ENCODE results near the gene SLC2A13.

SLC2A13 gene

DNA sequence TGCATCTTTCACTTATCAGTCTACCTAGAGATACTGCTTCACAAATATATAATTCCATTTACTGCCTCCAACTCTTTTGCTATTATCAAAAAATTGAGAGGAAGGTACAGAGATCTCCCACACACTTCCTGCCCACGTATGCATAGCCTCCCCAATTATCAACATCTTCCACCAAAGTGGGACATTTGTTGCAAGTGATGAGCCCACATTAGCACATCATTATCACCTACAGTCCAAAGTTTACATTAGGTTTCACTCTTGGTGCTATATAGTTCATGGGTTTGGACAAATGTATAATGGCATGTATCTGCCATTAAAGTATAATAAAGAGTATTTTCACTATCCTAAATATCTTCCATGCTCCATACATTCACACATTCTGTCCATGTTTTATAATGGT is 66.3 kb downstream of the SLC2A13 start:
- TF ChIP-seq, protein P1, sequence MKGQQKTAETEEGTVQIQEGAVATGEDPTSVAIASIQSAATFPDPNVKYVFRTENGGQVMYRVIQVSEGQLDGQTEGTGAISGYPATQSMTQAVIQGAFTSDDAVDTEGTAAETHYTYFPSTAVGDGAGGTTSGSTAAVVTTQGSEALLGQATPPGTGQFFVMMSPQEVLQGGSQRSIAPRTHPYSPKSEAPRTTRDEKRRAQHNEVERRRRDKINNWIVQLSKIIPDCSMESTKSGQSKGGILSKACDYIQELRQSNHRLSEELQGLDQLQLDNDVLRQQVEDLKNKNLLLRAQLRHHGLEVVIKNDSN (IDR thresholded peaks at IDR 0.05) = no peak
- TF ChIP-seq, protein P2, sequence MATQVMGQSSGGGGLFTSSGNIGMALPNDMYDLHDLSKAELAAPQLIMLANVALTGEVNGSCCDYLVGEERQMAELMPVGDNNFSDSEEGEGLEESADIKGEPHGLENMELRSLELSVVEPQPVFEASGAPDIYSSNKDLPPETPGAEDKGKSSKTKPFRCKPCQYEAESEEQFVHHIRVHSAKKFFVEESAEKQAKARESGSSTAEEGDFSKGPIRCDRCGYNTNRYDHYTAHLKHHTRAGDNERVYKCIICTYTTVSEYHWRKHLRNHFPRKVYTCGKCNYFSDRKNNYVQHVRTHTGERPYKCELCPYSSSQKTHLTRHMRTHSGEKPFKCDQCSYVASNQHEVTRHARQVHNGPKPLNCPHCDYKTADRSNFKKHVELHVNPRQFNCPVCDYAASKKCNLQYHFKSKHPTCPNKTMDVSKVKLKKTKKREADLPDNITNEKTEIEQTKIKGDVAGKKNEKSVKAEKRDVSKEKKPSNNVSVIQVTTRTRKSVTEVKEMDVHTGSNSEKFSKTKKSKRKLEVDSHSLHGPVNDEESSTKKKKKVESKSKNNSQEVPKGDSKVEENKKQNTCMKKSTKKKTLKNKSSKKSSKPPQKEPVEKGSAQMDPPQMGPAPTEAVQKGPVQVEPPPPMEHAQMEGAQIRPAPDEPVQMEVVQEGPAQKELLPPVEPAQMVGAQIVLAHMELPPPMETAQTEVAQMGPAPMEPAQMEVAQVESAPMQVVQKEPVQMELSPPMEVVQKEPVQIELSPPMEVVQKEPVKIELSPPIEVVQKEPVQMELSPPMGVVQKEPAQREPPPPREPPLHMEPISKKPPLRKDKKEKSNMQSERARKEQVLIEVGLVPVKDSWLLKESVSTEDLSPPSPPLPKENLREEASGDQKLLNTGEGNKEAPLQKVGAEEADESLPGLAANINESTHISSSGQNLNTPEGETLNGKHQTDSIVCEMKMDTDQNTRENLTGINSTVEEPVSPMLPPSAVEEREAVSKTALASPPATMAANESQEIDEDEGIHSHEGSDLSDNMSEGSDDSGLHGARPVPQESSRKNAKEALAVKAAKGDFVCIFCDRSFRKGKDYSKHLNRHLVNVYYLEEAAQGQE (IDR thresholded peaks at IDR 0.05; ENCODE audit: low read depth) = no peak
- no peak for TF ChIP-seq ZBTB7A (IDR thresholded peaks at IDR 0.05; ENCODE audit: low read depth)
- TF ChIP-seq TEAD4 (IDR thresholded peaks at IDR 0.05) = no peak
- no peak for TF ChIP-seq CEBPB (IDR thresholded peaks at IDR 0.05)
- no peak for TF ChIP-seq TCF12 (IDR thresholded peaks at IDR 0.05; ENCODE audit: low read depth)
- no peak for TF ChIP-seq NFIC (IDR thresholded peaks at IDR 0.05)
- no peak for TF ChIP-seq RAD21 (IDR thresholded peaks at IDR 0.05; ENCODE audit: low read depth)
- no peak for TF ChIP-seq YY1 (IDR thresholded peaks at IDR 0.05; ENCODE audit: low read depth)
- TF ChIP-seq EGR1 (IDR thresholded peaks at IDR 0.05) = no peak
- no peak for TF ChIP-seq CREB1 (IDR thresholded peaks at IDR 0.05; ENCODE audit: low read depth)
- TF ChIP-seq EP300 (IDR thresholded peaks at IDR 0.05; ENCODE audit: borderline replicate concordance) = no peak
- no peak for TF ChIP-seq MAX (IDR thresholded peaks at IDR 0.05)
- TF ChIP-seq FOXM1 (IDR thresholded peaks at IDR 0.05; ENCODE audit: borderline replicate concordance, low read depth) = no peak
- TF ChIP-seq TAF1 (IDR thresholded peaks at IDR 0.05; ENCODE audit: low read depth) = no peak

- TF ChIP-seq FOXM1 (IDR thresholded peaks at IDR 0.05; ENCODE audit: borderline replicate concordance, low read depth) (no peak), ZBTB7A (IDR thresholded peaks at IDR 0.05; ENCODE audit: low read depth) (no peak)
Observed at GRCh38 chr12:40038619-40039018, 67.3 kb downstream of the SLC2A13 start.

DNA sequence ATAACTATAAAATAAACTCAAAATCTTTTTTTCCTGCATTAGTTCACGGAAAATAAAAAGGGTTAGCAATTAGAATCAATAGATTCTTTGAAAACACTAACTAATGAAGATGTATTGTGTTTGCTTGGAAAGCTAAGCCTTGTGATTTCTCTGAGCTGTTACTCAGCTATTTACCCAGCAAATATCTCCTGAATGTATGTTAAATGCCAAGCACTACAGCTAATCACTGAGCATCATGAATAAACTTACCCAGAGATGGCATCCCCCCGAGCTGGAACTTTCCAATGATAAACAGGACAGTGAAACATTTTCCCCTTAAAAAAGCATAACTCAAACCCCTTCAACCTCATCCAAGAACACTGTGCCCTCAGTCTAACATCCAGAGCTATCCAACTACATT is 71.2 kb downstream of the SLC2A13 start:
- no peak for TF ChIP-seq ZBTB7A (IDR thresholded peaks at IDR 0.05; ENCODE audit: low read depth)
- TF ChIP-seq YY1 (IDR thresholded peaks at IDR 0.05; ENCODE audit: low read depth) = no peak
- no peak for TF ChIP-seq TCF12 (IDR thresholded peaks at IDR 0.05; ENCODE audit: low read depth)
- no peak for TF ChIP-seq EGR1 (IDR thresholded peaks at IDR 0.05)
- no peak for TF ChIP-seq MAX (IDR thresholded peaks at IDR 0.05)
- TF ChIP-seq NFIC (IDR thresholded peaks at IDR 0.05) = no peak
- TF ChIP-seq CEBPB (IDR thresholded peaks at IDR 0.05) = no peak
- TF ChIP-seq, protein P1 (IDR thresholded peaks at IDR 0.05) = no peak
- no peak for TF ChIP-seq TEAD4 (IDR thresholded peaks at IDR 0.05)
- no peak for TF ChIP-seq EP300 (IDR thresholded peaks at IDR 0.05; ENCODE audit: borderline replicate concordance)
- no peak for TF ChIP-seq FOXM1 (IDR thresholded peaks at IDR 0.05; ENCODE audit: borderline replicate concordance, low read depth)

DNA sequence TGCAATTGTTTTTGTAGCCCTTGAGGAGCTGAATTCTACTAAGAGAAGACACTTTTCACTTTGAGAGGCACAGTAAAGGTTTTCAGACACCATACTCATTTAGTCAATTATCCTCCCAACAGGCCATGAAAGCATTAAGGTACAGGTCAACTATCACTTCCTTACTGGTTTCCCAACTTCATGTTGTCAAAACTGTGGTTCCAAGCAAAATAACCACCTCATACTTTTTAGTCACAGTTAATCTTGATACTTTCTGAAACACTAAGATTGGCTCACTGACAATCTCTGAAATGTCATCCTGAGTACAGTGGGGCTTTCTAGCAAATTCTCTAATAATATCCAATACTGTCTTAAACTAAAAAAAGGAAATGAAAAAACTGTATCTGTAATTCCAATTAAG is 71.7 kb downstream of the SLC2A13 start:
- TF ChIP-seq, protein P1 (IDR thresholded peaks at IDR 0.05) = no peak
- TF ChIP-seq EGR1 (IDR thresholded peaks at IDR 0.05) (no peak), MAX (IDR thresholded peaks at IDR 0.05) (no peak), TCF12 (IDR thresholded peaks at IDR 0.05; ENCODE audit: low read depth) (no peak)

- TF ChIP-seq EGR1 (IDR thresholded peaks at IDR 0.05) (no peak), NFIC (IDR thresholded peaks at IDR 0.05) (no peak), CREB1 (IDR thresholded peaks at IDR 0.05; ENCODE audit: low read depth) (no peak), TEAD4 (IDR thresholded peaks at IDR 0.05) (no peak), ZBTB7A (IDR thresholded peaks at IDR 0.05; ENCODE audit: low read depth) (no peak)
- TF ChIP-seq, protein P2 (IDR thresholded peaks at IDR 0.05; ENCODE audit: low read depth) = no peak
- TF ChIP-seq, protein P1 (IDR thresholded peaks at IDR 0.05) = no peak
Observed at GRCh38 chr12:40033242-40033630, 72.6 kb downstream of the SLC2A13 start.
